Measurements from ENCODE around the gene TRIM28.

- TF ChIP-seq, protein P1, sequence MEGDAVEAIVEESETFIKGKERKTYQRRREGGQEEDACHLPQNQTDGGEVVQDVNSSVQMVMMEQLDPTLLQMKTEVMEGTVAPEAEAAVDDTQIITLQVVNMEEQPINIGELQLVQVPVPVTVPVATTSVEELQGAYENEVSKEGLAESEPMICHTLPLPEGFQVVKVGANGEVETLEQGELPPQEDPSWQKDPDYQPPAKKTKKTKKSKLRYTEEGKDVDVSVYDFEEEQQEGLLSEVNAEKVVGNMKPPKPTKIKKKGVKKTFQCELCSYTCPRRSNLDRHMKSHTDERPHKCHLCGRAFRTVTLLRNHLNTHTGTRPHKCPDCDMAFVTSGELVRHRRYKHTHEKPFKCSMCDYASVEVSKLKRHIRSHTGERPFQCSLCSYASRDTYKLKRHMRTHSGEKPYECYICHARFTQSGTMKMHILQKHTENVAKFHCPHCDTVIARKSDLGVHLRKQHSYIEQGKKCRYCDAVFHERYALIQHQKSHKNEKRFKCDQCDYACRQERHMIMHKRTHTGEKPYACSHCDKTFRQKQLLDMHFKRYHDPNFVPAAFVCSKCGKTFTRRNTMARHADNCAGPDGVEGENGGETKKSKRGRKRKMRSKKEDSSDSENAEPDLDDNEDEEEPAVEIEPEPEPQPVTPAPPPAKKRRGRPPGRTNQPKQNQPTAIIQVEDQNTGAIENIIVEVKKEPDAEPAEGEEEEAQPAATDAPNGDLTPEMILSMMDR (IDR thresholded peaks at IDR 0.05; ENCODE audit: poor library complexity): no peak
- TF ChIP-seq EZH2 (IDR thresholded peaks at IDR 0.05; ENCODE audit: borderline replicate concordance): no peak
- no peak for TF ChIP-seq EZH2phosphoT487 (IDR thresholded peaks at IDR 0.05; ENCODE audit: low read depth, severe bottlenecking, unreplicated experiment)
These were observed 23.6 kb upstream of the TRIM28 start for GRCh38 chr19:58520257-58520599.

Measured in hepatocyte (in vitro differentiated cells).